NCI-H774 (cell line): ENCODE measurements around the gene INAFM1.
"Not testable (repeated sequence)": the region's sequence is repeated elsewhere in the genome, so short reads cannot be mapped to it uniquely, and the experiment has no call there.

Source experiments
- DNase-seq: peaks from one replicate; lab custom pipeline; 2025; lab: John Stamatoyannopoulos, UW

Gene INAFM1

DNA sequence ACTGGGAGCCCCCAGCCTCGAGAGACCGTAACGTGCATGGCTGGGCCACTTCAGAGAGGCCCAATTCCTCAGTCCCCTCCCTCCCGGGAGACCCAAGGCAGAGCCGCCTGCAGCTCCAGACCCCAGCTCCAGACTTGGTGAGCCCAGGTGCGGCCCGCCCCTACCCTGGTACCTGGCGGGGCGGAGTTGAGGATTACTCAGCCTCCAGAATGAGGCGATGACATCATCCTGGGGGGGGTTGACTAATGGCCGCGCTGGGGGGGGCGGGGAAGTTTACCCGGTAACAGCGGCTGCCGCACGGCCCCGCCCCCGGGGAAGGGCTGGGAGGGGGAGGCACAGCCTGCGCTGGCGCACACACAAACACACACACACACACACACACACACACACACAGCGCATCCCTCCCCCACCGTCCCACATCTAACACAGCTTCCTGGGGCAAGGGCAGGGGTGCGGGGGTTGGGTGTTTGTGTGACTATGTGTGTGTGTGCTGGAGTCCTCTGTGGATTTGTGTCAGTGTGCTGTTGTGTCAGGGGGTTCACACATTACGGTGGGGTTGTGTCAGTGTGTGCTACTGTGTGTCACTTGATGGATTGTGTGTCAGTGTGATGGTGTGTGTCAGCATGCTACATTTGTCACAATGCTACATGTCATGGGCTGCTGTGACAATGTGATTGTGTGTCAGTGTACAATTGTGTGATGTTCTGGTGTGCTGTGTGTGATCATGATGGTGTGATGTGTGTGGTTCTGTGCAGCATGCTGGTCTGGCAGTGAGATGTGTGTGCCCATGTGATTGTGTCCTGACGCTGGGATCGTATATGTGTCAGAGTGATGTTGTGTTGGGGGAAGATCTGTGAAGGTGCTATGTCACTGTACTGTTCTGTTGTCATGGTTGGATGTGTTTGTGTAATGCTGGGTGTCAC, 33.4 kb upstream of the INAFM1 start:
- DNase-seq: peak; percentile 80

DNA sequence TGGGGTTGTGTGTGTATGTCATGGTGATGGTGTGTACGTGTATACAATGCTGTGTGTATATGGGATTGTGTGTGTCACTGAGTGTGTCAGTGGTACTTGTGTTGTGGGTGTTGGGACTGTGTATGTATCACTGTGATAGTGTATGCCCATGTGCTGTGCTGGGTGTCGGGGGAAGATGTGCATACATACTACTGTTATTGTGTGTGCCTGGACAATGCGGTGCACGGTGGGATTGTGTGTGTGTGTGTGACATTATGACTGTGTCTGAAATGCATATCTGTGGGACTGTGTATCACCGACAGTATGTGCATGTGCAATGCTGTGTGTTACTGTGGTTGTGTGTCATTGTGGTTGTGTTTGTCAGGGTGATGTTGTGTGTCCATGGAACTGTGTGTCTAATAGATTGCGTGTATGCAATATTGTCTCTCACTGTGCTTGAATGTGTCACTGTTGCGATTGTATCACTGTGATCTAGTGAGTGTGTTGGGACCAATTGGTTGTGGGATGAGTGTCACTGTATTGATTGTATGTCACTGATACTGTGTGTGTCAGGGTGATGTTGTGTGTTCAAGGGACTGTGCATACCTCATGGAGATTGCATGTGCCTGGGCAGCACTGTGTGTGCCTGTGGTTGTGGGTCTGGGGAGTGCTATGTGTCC, 32.6 kb upstream of the INAFM1 start:
- DNase-seq: no peak

DNA sequence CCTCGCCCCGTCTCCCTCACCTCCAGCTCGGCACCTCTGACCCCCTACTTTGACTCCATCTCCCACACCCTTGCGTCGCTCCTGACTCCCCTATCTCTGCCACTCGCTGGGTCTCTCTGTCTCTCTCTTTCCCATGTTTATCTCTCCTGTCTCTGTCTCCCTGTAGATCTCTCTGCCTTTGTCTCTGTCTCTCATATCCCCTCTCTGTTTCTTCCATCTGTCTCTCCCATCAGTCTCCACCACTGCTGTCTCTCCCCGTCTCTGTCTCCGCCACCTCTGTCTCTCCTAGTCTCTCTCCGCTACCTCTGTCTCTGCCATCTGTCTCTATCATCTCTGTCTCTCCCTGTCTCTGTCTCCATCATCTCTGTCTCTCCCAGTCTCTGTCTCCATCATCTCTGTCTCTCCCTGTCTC, 31.3 kb upstream of the INAFM1 start:
- no peak for DNase-seq

DNA sequence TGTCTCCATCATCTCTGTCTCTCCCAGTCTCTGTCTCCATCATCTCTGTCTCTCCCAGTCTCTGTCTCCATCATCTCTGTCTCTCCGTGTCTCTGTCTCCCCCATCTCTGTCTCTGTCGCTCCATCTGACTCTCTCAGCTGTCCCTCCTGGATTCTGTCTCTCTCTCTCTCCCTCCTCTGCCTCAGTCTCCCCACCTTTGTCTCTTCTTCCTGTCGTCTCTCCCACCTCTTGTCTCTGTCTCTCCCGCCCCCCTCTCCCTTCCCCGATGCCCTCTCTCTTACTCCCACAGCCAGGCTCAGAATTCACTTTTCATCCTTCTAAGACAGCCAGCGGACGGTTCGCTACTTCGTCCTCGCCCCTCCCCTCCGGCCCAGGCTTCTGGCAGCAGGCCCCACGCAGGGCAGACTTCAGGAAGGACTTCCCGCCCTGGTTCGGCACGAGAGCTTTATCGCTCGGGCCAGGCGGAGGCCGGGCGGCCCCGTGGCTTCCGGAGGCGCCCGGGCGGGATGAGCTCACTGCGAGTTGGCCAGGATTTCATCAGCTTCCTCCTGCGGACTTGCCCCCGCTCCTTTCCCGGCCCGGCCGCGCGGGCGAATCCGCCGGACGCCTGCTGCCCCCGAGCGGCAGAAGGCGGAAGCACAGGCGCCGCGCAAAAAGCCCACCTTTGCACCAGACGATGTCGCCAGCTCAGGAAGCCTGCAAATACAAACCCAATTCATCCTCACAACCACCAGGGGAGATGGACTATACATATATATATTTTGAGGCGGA, 30.7 kb upstream of the INAFM1 start:
- peak; percentile 80 for DNase-seq

DNA sequence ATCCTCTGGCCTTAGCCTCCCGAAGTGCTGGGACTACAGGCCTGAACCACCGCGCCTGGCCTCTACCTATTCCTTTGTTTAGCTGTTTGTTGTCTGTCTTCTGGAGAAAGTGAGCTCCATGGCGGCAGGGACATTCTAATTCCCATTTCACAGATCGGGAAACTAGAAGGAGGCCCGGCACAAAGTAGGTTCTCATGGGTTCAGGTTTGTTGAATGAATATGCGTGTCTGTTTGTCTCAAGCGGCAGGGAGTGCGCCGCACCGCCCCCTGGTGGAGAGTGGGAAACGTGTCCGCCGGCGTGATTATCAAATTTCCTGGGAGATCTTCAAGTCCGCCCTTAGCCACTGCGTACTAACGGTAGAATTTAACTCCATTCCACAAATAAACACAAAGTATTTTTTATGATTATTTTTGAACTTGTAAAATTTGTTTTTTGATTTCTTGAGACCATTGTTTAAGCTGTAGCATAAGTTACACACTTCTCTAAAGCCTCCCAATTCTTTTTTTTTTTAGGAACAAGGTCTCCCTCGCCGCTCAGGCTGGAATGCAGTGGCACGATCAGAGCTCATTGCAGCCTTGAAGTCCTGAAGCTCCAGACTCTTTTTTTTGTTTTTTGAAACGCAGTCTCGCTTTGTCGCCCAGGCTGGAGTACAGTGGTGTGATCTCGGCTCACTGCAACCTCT, 27.2 kb upstream of the INAFM1 start:
- DNase-seq: peak; percentile 51

DNA sequence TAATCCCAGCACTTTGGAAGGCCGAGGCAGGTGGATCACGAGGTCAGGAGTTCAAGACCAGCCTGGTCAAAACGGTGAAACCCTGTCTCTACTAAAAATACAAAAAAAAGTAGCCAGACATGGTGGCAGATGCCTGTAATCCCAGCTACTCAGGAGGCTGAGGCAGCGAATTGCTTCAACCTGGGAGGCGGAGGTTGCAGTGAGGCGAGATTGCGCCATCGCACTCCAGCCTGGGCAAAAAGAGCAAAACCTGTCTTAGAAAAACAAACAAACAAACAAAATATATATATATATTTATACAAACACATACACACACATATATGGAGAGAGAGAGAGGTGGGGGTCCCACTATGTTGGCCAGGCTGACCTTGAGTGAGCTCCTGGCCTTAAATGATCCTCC, 21.7 kb upstream of the INAFM1 start:
- not testable (repeated sequence) for DNase-seq

DNA sequence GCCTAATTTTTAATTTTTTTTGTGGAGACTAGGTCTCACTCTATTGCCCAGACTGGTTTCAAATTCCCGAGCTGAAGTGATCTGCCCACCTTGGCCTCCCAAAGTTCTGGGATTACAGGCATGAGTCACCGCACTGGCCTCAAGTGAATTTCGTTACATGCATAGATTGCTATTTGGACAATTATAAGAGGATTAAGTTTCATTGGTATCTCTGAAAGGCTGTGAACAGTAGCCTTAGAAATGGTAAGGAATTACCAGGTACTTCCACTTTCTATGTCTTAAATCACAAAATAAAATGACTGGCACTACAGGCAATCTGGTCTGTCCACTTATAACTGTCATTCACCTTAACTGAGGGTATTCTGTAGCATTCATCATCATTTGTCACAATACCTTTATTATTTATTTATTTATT, 21.2 kb upstream of the INAFM1 start:
- no peak for DNase-seq

DNA sequence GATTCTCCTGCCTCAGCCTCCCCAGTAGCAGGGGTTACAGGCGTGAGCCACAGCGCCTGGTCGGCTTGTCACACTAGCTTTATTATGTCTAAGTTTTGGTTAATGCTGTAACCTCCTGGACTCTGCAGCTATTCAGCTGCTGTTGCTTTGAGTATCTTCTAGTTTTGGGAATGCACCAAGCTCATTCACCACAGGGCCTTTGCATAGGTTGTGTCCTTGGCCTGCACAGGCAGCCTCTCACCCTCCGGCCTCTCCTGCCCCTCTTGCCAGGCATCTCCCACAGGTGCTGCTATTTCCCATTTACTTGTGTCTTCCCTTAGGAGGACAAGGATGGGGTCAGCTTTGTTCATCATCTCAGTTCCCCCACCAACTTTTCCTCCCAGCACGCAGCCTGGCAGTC, 20.7 kb upstream of the INAFM1 start:
- DNase-seq: no peak

DNA sequence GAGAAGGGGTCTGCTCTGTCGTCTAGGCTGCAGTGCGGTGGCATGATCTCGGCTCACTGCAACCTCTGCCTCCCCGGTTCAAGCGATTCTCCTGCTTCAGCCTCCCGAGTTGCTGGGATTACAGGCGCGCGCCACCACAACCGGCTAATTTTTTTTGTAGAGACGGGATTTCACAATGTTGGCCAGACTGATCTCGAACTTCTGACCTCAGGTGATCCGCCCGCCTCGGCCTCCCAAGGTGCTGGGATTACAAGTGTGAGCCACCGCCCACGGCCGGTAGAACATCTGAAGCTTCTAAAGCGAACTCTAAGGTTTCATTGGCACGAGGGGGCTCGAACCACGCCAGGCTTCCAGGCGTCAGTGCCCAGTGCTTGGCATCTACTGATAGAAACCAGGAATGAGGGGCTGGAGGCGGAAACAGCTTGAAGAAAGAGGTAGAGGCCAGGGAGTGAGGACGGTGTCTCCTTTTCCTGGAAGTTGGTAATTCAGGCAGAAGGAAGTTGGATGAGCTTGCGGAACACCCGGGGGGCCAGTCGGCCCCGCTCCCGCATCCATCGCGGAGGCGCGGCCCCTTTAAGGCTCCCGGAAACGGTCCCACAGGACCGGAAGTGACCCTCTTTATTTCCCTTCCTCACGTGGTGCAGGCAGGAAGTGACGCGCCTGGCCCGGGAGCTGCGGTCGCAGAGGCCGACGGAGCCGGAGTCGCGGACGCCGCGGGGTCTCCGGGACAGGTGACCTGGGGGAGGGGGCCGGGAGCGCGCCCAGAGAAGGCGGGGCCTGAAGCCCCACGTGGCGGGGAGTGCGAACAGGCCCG, 18.6 kb upstream of the INAFM1 start, which contains the start of gene CCDC9:
Gene CCDC9 (plus strand): TSS at position 647 of the 814 bp plus-strand sequence. CDS start 1,876 bp downstream, outside the sequence.
- peak; percentile 98 for DNase-seq

DNA sequence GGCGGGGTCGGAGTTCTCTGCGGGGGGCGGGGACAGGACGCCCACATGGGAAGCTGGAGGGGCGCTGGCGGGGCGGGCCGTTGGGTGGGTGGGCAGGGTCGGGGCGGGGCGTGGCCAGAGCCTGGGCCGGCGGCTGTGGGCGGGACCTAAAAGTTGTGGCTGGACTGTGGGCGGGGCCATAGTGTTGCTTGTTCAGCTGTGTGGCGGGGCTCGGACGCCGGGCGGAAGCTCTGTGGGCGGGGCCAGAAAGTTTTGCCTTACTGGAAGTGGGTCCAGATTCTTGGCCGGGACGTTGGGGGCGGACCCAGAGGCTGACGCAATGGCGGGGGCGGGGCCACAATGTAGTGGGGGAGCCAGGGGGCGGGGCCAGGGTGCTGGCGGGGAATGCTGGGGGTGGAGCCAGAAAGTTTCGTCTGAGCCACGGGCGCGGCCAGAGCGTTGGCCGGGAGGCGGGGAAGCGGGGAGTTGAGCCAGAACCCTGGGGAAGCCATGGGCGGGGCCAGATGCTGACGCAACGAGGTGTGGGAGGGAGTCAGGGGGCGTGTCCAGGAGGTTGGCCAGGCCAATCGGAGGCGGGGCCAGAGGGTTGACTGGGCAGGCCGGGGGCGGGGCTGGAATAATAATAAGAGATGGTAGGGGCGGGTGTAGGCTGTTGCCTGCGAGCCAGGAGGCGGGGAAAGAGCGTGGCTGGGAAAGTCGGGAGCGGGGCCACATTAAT, 17.8 kb upstream of the INAFM1 start:
- peak; percentile 99 for DNase-seq

DNA sequence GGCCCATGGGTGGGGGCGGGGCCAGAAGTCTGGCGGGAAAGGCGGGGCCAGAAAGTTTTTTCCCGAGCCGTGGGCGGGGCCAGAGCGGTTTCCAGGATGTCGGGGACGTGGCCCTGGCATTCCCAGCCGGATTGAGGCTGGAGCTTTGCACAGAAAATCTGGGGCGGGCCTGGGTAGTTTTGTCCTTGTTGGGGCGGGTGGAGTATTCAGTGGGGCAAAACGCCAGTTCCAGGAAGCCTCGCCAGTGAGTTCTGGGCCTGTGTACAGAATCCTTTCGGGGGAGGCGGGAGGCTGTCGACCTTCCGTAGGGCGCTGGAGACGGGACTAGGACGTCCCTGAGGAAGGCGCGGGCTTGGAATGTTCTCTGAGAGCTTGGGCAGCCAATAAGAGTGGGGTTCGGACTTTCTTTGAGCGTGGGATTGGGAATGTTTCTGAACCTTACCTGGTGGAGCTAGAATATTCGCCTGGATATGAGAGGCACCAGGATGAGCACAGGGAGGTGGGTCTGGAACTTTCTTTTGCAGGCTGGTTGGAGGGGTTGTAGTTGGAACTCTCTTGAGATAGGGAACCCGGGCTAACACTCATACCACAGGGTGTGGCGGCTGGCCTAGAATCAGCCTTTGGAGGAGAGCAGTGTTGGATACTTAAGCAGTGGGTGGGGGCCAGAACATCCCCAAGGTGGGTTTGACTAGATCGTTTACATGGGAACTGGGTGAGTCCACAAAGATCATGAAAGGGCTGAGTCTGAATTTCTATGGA, 17.1 kb upstream of the INAFM1 start:
- DNase-seq: no peak

DNA sequence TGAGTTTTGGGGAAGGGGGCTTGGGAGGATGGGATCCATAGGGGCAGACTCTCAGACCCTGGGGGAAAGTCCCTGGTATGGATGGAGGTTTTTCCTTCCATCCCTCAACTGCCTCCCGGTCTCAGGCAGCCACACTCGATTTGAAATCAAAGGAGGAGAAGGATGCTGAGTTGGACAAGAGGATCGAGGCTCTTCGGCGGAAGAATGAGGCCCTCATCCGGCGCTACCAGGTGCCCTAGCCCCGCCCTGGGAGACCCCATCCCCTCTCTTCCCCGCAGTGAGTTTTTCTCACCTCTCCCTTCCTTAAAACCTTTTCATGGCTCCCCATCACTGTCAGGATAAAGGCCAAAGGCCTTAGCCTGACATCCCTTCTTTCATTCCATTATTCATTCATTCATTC, 16.3 kb upstream of the INAFM1 start:
- no peak for DNase-seq

DNA sequence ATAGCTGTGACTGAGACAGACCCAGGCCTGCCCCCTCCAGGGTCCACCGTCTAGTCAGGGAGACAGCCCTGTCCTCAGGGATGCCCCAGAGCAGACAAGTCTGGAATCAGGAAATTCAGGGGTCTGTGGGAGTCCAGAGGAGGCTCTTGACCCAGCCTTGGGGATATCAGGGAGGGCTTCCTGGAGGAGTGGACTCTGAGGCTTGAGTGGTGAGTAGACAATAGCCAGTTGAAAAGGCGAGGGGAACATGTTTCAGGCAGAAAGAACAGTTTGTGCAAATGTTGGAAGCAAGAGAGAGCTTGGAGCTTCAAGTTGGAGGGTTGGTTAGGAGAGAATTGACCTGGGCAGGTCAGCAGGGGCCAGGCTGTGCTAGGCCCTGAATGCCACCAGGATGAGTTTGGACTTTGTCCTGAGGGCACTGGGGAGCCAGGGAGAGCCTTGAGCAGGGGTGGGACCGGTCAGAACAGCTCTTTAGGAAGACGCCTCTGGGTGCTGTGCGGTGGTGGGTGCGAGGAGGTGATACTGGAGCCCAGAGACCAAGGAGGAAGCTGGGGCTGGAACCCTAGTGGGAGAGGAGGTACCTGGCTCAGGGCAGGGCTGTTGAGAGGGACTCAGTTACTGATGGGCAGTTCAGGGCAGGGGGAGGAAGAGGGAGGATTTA, 15.7 kb upstream of the INAFM1 start:
- no peak for DNase-seq

DNA sequence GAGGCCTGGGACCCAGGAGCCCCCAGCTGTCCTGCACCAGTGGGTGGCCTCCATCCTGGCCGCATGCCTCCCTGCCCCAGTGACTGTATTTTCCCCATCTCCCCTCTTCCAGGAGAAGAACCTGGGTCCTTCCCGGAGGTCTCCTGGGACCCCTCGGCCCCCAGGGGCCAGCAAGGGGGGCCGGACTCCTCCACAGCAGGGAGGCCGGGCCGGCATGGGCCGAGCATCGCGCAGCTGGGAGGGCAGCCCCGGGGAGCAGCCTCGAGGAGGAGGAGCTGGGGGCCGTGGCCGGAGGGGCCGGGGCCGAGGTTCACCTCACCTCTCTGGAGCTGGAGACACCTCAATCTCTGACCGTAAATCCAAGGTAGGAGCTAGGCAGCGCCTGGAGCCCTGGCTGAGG, 14.2 kb upstream of the INAFM1 start:
- no peak for DNase-seq

DNA sequence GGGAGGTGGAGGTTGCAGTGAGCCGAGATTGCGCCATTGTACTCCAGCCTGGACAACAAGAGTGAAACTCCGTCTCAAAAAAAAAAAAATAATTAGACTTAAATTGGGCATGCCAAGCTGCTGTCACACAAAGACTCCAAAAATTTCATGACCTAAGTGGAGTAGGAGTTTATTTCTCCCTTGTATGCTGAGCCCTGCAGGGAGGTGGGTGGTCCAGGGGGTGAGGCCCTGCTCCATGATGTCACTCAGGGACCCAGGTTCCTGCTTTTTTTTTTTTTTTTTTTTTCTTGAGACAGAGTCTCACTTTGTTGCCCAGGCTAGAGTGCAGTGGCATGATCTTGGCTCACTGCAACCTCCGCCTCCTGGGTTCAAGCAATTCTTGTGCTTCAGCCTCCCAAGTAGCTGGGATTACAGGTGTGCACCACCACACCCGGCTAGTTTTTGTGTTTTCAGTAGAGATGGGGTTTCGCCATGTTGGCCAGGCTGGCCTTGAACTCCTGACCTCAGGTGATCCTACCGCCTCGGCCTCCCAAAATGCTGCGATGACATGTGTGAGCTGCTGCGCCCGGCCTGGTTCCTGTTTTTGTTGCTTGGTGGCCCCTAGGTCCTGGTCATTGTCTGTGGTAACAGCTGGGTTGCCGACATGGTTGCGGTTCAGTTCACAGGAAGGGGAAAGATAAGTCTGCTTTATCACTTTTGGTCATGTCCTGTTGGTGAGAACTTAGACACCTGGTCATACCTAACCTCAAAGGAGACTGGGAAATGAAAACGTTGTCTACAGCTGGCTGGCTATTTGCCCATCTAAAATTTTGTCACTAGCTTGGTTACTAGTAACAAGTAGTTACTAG, 12.5 kb upstream of the INAFM1 start:
- not testable (repeated sequence) for DNase-seq

DNA sequence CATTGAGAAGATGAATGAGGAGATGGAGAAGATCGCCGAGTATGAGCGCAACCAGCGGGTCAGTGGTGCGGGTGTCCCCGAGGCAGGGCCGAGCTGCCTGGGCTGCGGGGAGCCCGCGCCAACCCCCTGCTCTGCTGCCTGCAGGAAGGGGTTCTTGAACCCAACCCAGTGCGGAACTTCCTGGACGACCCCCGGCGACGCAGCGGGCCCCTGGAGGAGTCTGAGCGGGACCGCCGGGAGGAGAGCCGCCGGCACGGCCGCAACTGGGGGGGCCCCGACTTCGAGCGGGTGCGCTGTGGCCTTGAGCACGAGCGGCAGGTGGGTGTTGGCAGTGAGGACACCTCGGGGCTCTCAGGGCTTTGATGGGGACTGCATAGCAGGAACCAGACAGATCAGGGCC, 10.1 kb upstream of the INAFM1 start:
- DNase-seq: no peak

DNA sequence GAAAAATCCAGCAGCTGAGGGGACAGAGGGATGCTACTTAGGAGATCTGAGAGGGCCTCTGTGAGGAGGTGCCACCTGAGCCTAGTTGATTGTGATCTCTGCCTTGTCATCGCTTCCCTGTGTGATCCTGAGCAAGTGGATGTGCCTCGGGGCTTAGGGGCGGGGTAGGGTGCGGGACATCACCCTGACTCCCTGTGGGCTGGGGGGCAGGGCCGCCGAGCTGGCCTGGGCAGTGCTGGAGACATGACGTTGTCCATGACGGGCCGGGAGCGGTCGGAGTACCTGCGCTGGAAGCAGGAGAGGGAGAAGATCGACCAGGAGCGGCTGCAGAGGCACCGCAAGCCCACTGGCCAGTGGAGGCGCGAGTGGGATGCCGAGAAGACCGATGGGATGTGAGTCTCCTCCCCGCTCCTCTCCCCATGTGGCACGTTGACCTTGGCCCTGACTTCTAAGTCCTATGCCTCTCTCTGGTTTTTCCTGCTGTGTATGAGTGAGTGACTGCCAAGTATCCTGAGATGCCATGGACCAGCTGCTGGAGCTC, 8.2 kb upstream of the INAFM1 start:
- DNase-seq: no peak

DNA sequence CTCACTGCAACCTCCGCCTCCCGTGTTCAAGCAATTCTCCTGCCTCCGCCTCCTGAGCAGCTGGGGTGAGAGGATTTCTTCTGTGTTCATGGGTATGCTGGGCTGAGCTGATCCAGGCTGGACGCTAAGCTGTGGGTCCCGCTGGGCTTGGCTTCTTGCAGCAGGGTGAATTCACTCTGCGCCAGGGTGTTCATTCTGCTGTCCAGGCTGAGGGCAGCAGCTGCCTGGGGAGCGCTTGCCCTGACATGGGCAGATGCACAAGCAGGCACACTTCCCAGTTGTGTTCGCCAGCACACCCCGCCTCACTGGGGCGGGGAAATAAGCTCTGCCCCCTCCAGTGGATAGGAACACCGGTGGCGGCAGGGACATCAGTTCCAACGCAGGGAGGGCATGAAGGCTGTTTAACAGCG, 7.3 kb upstream of the INAFM1 start:
- no peak for DNase-seq
